ENCODE results near the gene KERA.

The KERA gene

GRCh38 chr12:91104812-91105466, 47.1 kb upstream of the KERA start:
- DNase-seq (ENCODE audit: low read depth in 1 of 2, low spot score in 1 of 2) = no peak
- no peak overlapping the region for H3K4me3 ChIP-seq (replicated peaks; ENCODE audit: insufficient read depth, low read length)
- no peak for TF ChIP-seq SPI1 (IDR thresholded peaks at IDR 0.05; ENCODE audit: borderline replicate concordance, low read depth)
- no peak for TF ChIP-seq GABPA (IDR thresholded peaks at IDR 0.05; ENCODE audit: low read depth)
- TF ChIP-seq REST (IDR thresholded peaks at IDR 0.05; ENCODE audit: insufficient replicate concordance, low read depth) = no peak
- no peak for TF ChIP-seq POLR2AphosphoS5 (IDR thresholded peaks at IDR 0.05; ENCODE audit: low read depth)
- TF ChIP-seq CTCF (IDR thresholded peaks at IDR 0.05; ENCODE audit: insufficient read depth, low read length) = no peak
- no peaks in the 10 kb centered on the region for H3K27me3 ChIP-seq (ENCODE audit: insufficient read depth, poor library complexity, severe bottlenecking)
- H3K27ac ChIP-seq (replicated peaks) = no peak overlapping the region

- no peak overlapping the region for H3K4me3 ChIP-seq (replicated peaks; ENCODE audit: insufficient read depth, low read length)
These were observed 45.8 kb upstream of the KERA start for GRCh38 chr12:91103624-91104023.

GRCh38 chr12:91103101-91103500, 45.3 kb upstream of the KERA start:
- Histone ChIP-seq H3K27ac (replicated peaks) (no peak overlapping the region), H3K4me3 (replicated peaks; ENCODE audit: insufficient read depth, low read length) (no peak overlapping the region), H3K27me3 (ENCODE audit: insufficient read depth, poor library complexity, severe bottlenecking) (no peaks in the 10 kb centered on the region)
- no peak for DNase-seq (ENCODE audit: low read depth in 1 of 2, low spot score in 1 of 2)
- no peak for TF ChIP-seq SPI1 (IDR thresholded peaks at IDR 0.05; ENCODE audit: borderline replicate concordance, low read depth)
- TF ChIP-seq REST (IDR thresholded peaks at IDR 0.05; ENCODE audit: insufficient replicate concordance, low read depth) = no peak
- TF ChIP-seq POLR2AphosphoS5 (IDR thresholded peaks at IDR 0.05; ENCODE audit: low read depth) = no peak
- TF ChIP-seq GABPA (IDR thresholded peaks at IDR 0.05; ENCODE audit: low read depth) = no peak
- no peak for TF ChIP-seq CTCF (IDR thresholded peaks at IDR 0.05; ENCODE audit: insufficient read depth, low read length)

More at GRCh38 chr12:91103624-91104023, 45.8 kb upstream of the KERA start:
- no peaks in the 10 kb centered on the region for H3K27me3 ChIP-seq (ENCODE audit: insufficient read depth, poor library complexity, severe bottlenecking)
- DNase-seq (ENCODE audit: low read depth in 1 of 2, low spot score in 1 of 2) = no peak
- no peak for TF ChIP-seq REST (IDR thresholded peaks at IDR 0.05; ENCODE audit: insufficient replicate concordance, low read depth)
- H3K27ac ChIP-seq (replicated peaks) = no peak overlapping the region
